Kidney (tissue), 14 donors: ENCODE measurements around the gene THOC6. TPM values are rescaled to one million over a fixed set of nuclear protein-coding genes. Genes with fewer than 3 reads are reported as not detected.

Experiments
- DNase-seq, 5 donors: peaks; one replicate each; pipeline ENCODE4 v3.0.0-alpha.2; 2013 to 2020
- FAIRE-seq: peaks from 2 replicates; lab custom pipeline; 2012; peaks lifted over from hg19 to GRCh38; lab: Jason Lieb, UNC
- H3K27ac ChIP-seq, 2 donors: one replicate each; pipeline ENCODE4 v1.7.0; 2013; ENCODE audit warnings: low read depth in 2 of 2, low read length in 2 of 2, inconsistent platforms in 1 of 2
- H3K27me3 ChIP-seq: one replicate; pipeline ENCODE4 v1.7.1; 2013; ENCODE audit warnings: low read length, inconsistent platforms; ENCODE audit not compliant: control insufficient read depth, insufficient read depth
- H3K36me3 ChIP-seq, 3 donors: one replicate each; pipeline versions ENCODE4 v1.7.0 to v1.7.1; 2013; ENCODE audit warnings: low read length in 3 of 3, control low read depth in 1 of 3, inconsistent platforms in 1 of 3; ENCODE audit not compliant: insufficient read depth in 3 of 3, control insufficient read depth in 2 of 3
- H3K4me1 ChIP-seq, 3 donors: one replicate each; pipeline versions ENCODE4 v1.7.0 to v1.7.1; 2013; ENCODE audit warnings: low read length in 3 of 3, inconsistent platforms in 1 of 3, low read depth in 1 of 3; ENCODE audit not compliant: control insufficient read depth in 2 of 3, insufficient read depth in 2 of 3
- H3K4me3 ChIP-seq, 3 donors: one replicate each; pipeline versions ENCODE4 v1.7.0 to v1.8.1; 2013; ENCODE audit warnings: low read length in 3 of 3, control low read depth in 1 of 3, inconsistent platforms in 1 of 3
- H3K9ac ChIP-seq, 3 donors: one replicate each; pipeline versions ENCODE4 v1.7.0 to v1.7.1; 2013; ENCODE audit warnings: low read length in 3 of 3, control low read depth in 1 of 3, inconsistent platforms in 1 of 3
- H3K9me3 ChIP-seq, 3 donors: one replicate each; pipeline versions ENCODE4 v1.7.0 to v1.7.1; 2013; ENCODE audit warnings: low read length in 3 of 3, control low read depth in 1 of 3, inconsistent platforms in 1 of 3; ENCODE audit not compliant: control insufficient read depth in 2 of 3, insufficient read depth in 1 of 3
- intact Hi-C: fragments of 100-400 bp; cut with DNase I; formaldehyde crosslinking; loops from one replicate; pipeline ENCODE4 v1.11.1; 2022
- polyA plus RNA-seq: library from polyadenylated mRNA; stranded (reverse); fragments of 350-450 nt; fragmentation: Illumina TruSeq; extraction: RNeasy Lipid Tissue Mini Kit (QIAGEN cat#74804); gene quantifications from one replicate; pipeline ENCODE4 v1.2.3, GENCODE V29; 2014; ENCODE audit warnings: low read depth, low replicate concordance; ENCODE audit not compliant: insufficient read depth
- total RNA-seq: library from RNA; stranded (reverse); fragmentation: NEBNext Ultra II Directional; extraction: Animal tissue kit (Norgen Biotek cat#: 25700); gene quantifications from one replicate; pipeline ENCODE4 v1.2.1, GENCODE V29; 2021
- TF ChIP-seq, protein P1 (sequence below): IDR thresholded peaks from 3 replicates; pipeline ENCODE4 v1.5.1; 2012; ENCODE audit warnings: mild to moderate bottlenecking, moderate library complexity, borderline replicate concordance; ENCODE audit not compliant: insufficient read depth; ENCODE audit errors: extremely low read depth
- donor health status: control.
- donor health status: control.
- donor health status: control.
- donor health status: control.
- donor health status: control.
- donor health status: DM: yes; HTN: yes; CAD: no.
- donor health status: Normal renal cell carcinoma (clear cell type).

The THOC6 gene
- total and polyA plus RNA-seq, 2 donors from 2014 or later: 21.2 to 26.1 TPM

DNA sequence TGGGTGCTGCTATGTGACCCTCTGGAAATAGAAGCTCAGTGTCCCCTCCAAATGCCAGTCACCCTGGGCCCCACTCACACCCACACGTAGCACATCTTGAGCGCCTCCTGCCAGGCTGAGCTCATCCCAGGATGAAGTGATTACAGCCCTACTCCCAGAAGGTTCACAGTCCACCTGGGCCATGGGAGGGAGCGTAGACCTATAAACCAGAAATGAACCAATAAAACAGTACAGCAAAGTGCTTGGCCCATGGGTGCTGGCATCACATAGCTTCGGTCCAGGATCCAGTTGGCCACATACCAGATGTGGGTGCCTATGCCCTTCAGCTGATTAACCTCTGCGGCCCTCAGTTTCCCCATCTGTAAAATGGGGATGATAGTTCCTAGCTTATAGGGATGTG, 15.1 kb downstream of the THOC6 start:
- FAIRE-seq (no peak), DNase-seq (no peak)
- Histone ChIP-seq H3K4me1 (no peaks in the 10 kb centered on the region), H3K27me3 (peaks cover 20% of the 10 kb centered on the region), H3K9ac (no peak overlapping the region), H3K27ac (no peak overlapping the region), H3K36me3 (no peaks in the 10 kb centered on the region), H3K4me3 (no peak overlapping the region), H3K9me3 (no peaks in the 10 kb centered on the region)
- intact Hi-C loops: no loop called here
- TF ChIP-seq, protein P1, sequence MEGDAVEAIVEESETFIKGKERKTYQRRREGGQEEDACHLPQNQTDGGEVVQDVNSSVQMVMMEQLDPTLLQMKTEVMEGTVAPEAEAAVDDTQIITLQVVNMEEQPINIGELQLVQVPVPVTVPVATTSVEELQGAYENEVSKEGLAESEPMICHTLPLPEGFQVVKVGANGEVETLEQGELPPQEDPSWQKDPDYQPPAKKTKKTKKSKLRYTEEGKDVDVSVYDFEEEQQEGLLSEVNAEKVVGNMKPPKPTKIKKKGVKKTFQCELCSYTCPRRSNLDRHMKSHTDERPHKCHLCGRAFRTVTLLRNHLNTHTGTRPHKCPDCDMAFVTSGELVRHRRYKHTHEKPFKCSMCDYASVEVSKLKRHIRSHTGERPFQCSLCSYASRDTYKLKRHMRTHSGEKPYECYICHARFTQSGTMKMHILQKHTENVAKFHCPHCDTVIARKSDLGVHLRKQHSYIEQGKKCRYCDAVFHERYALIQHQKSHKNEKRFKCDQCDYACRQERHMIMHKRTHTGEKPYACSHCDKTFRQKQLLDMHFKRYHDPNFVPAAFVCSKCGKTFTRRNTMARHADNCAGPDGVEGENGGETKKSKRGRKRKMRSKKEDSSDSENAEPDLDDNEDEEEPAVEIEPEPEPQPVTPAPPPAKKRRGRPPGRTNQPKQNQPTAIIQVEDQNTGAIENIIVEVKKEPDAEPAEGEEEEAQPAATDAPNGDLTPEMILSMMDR: no peak

DNA sequence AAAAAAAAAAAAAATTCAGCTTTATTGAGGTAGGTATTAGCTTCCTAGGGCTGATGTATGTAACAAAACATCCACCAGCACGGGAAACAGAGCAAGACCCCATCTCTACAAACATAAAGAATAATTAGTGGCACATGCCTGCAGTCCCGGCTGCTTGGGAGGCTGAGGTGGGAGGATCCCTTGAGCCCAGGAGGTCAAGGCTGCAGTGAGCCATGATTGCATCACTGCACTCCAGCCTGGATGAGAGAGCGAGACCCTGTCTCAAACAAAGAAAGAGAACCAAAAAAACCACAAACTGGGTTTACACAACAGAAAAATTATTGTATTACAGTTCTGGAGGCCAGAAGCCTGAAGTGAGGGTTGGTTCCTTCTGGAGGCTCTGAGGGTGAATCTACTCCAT, 18.5 kb downstream of the THOC6 start:
- TF ChIP-seq, protein P1: no peak
- DNase-seq (no peak), FAIRE-seq (no peak)
- H3K36me3 ChIP-seq: no peaks in the 10 kb centered on the region
- H3K9ac ChIP-seq: no peak overlapping the region
- H3K27ac ChIP-seq: no peak overlapping the region
- peaks cover 0 to 7% (median 0%) of the 10 kb centered on the region in 3 donors for H3K4me1 ChIP-seq
- no peak overlapping the region for H3K4me3 ChIP-seq
- H3K27me3 ChIP-seq: peaks cover 24% of the 10 kb centered on the region
- no peaks in the 10 kb centered on the region for H3K9me3 ChIP-seq
- intact Hi-C loops: no loop called here

DNA sequence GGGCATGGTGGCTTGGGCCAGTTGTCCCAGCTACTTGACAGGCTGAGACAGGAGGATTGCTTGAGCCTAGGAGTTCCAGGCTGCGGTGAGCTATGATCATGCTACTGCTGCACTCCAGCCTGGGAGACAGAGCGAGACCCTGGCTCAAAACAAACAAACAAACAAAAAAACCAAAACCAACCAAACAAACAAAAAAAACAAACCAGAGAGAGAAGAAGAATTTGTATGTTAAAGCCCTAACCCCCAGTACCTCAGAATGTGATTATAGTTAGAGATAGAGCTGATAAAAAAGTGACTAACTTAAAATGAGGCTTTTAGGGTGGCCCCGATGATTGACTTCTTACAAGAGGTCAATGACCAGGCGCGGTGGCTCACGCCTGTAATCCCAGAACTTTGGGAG, 20.9 kb downstream of the THOC6 start:
- no peak for DNase-seq
- Histone ChIP-seq H3K4me1 (peaks cover 0 to 7% (median 0%) of the 10 kb centered on the region in 3 donors), H3K27ac (no peak overlapping the region), H3K9me3 (no peaks in the 10 kb centered on the region), H3K9ac (no peak overlapping the region), H3K36me3 (no peaks in the 10 kb centered on the region), H3K4me3 (no peak overlapping the region), H3K27me3 (peaks cover 31% of the 10 kb centered on the region)
- intact Hi-C loops: no loop called here
- TF ChIP-seq, protein P1: no peak
- no peak for FAIRE-seq
